Fibroblast of villous mesenchyme (primary cell): Measurements from ENCODE around the gene KITLG. TPM values are rescaled to one million over a fixed set of nuclear protein-coding genes. Genes with fewer than 3 reads are reported as not detected.
"Not testable (repeated sequence)": the region's sequence is repeated elsewhere in the genome, so short reads cannot be mapped to it uniquely, and the experiment has no call there.

Experiments used
- DNase-seq: peaks from one replicate; pipeline ENCODE4 v3.0.0-alpha.2; 2010; ENCODE audit warnings: low read depth
- H3K4me3 ChIP-seq: 2 replicates; pipeline ENCODE4 v1.5.1; 2011; ENCODE audit warnings: low read depth, mild to moderate bottlenecking, low read length
- CTCF ChIP-seq: IDR thresholded peaks from 2 replicates; pipeline ENCODE4 v1.5.1; 2012; ENCODE audit warnings: low read depth, mild to moderate bottlenecking, low read length; ENCODE audit not compliant: insufficient read depth
- total RNA-seq: library from RNA; depleted of rRNA; stranded (reverse); fragments of >200 nt; gene quantifications from 2 replicates; pipeline ENCODE4 v1.2.3, GENCODE V29; 2012

The KITLG gene
- total RNA-seq, 1 donor: 13.8 TPM

GRCh38 chr12:88518863-88519403, 61.3 kb downstream of the KITLG start:
- no peak for DNase-seq
- no peak overlapping the region for H3K4me3 ChIP-seq
- TF ChIP-seq CTCF: no peak

- DNase-seq: no peak
- no peak overlapping the region for H3K4me3 ChIP-seq
- TF ChIP-seq CTCF: no peak
Measured at GRCh38 chr12:88516811-88517210, 63.5 kb downstream of the KITLG start.

- H3K4me3 ChIP-seq: no peak overlapping the region
- DNase-seq: no peak
- TF ChIP-seq CTCF: no peak
Measured at GRCh38 chr12:88510843-88511242, 69.4 kb downstream of the KITLG start.

- DNase-seq: peak; percentile 31
- no peak overlapping the region for H3K4me3 ChIP-seq
- TF ChIP-seq CTCF: no peak
Measured at GRCh38 chr12:88509851-88510250, 70.4 kb downstream of the KITLG start.

GRCh38 chr12:88509347-88509746, 70.9 kb downstream of the KITLG start:
- peak; percentile 50 for DNase-seq
- no peak overlapping the region for H3K4me3 ChIP-seq
- TF ChIP-seq CTCF: no peak

GRCh38 chr12:88507851-88508250, 72.4 kb downstream of the KITLG start:
- not testable (repeated sequence) for DNase-seq, H3K4me3 ChIP-seq

- no peak for DNase-seq
- no peak for TF ChIP-seq CTCF
- no peak overlapping the region for H3K4me3 ChIP-seq
Measured at GRCh38 chr12:88507270-88507669, 73.0 kb downstream of the KITLG start.
